Measurements from ENCODE around the gene C19orf85. TPM values are rescaled to one million over a fixed set of nuclear protein-coding genes. Genes with fewer than 3 reads are reported as not detected.

Gene C19orf85
- total RNA-seq, 1 donor from 2014 or later = not detected

DNA sequence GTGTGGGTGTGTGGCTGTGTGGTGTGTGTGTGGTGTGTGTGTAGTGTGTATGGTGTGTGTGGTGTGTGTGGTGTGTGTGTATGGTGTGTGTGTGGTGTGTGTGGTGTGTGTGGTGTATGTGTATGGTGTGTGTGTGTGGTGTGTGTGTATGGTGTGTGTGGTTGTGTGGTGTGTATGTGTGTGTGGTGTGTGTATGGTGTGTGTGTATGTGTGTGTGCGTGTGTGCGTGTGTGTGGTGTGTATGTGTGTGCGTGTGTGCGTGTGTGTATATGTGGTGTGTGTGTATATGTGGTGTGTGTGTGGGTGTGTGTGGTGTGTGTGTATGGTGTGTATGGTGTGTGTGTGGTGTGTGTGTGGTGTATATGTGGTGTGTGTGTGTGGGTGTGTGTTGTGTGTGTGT, 29.5 kb downstream of the C19orf85 start:
- H3K4me3 Mint-ChIP-seq (ENCODE audit: unreplicated experiment) = no peak overlapping the region
- H3K27ac Mint-ChIP-seq (ENCODE audit: unreplicated experiment) = no peak overlapping the region
- H3K9me3 Mint-ChIP-seq (ENCODE audit: unreplicated experiment) = no peaks in the 10 kb centered on the region
- peaks cover 15% of the 10 kb centered on the region for H3K27me3 Mint-ChIP-seq (ENCODE audit: unreplicated experiment)
- H3K4me1 Mint-ChIP-seq (ENCODE audit: unreplicated experiment) = no peaks in the 10 kb centered on the region
- DNase-seq (ENCODE audit: extremely low spot score, unreplicated experiment) = no peak
- no peaks in the 10 kb centered on the region for H3K36me3 Mint-ChIP-seq (ENCODE audit: unreplicated experiment)
- TF ChIP-seq, protein P1, sequence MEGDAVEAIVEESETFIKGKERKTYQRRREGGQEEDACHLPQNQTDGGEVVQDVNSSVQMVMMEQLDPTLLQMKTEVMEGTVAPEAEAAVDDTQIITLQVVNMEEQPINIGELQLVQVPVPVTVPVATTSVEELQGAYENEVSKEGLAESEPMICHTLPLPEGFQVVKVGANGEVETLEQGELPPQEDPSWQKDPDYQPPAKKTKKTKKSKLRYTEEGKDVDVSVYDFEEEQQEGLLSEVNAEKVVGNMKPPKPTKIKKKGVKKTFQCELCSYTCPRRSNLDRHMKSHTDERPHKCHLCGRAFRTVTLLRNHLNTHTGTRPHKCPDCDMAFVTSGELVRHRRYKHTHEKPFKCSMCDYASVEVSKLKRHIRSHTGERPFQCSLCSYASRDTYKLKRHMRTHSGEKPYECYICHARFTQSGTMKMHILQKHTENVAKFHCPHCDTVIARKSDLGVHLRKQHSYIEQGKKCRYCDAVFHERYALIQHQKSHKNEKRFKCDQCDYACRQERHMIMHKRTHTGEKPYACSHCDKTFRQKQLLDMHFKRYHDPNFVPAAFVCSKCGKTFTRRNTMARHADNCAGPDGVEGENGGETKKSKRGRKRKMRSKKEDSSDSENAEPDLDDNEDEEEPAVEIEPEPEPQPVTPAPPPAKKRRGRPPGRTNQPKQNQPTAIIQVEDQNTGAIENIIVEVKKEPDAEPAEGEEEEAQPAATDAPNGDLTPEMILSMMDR (IDR thresholded peaks at IDR 0.05) = no peak

DNA sequence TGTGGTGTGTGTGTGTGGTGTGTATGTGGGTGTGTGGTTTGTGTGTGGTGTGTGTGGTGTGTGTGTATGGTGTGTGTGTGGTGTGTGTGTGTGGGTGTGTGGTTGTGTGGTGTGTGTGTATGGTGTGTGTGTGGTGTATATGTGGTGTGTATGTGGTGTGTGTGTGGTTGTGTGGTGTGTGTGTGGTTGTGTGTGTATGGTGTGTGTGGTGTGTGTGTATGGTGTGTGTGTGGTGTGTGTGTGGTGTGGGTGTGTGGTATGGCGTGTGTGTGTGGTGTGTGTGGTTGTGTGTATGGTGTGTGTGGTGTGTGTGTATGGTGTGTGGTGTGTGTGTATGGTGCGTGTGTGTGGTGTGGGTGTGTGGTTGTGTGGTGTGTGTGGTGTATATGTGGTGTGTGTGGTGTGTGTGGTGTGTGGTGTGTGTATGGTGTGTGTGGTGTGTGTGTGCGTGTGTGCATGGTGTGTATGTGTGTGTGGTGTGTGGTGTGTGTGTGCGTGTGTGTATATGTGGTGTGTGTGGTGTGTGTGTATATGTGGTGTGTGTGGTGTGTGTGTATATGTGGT, 30.1 kb downstream of the C19orf85 start:
- TF ChIP-seq, protein P1 (IDR thresholded peaks at IDR 0.05) = no peak
- Mint-ChIP-seq H3K4me1 (ENCODE audit: unreplicated experiment) (no peaks in the 10 kb centered on the region), H3K4me3 (ENCODE audit: unreplicated experiment) (no peak overlapping the region), H3K36me3 (ENCODE audit: unreplicated experiment) (no peaks in the 10 kb centered on the region), H3K27me3 (ENCODE audit: unreplicated experiment) (peaks cover 10% of the 10 kb centered on the region), H3K27ac (ENCODE audit: unreplicated experiment) (no peak overlapping the region), H3K9me3 (ENCODE audit: unreplicated experiment) (no peaks in the 10 kb centered on the region)
- DNase-seq (ENCODE audit: extremely low spot score, unreplicated experiment) = no peak

DNA sequence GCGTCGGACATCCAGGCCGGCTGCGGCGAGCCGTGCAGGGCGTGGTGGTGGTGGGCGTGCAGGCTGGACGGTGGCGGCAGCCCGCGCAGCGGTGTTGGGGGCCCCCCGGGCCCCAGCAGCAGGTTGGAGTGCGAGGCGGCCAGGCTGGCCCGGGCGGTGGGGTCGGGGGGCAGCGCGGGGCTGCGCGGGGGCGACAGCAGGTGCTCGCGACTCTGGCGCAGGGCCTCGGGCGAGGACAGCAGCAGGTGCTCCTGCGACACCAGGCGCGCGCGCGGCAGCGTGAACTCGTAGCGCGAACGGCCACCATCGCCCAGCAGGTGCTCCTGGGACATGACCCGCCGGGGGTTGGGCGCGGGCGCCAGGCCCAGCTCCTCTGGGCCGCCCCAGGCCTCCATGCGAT, 31.3 kb downstream of the C19orf85 start:
- H3K27ac Mint-ChIP-seq (ENCODE audit: unreplicated experiment) = no peak overlapping the region
- TF ChIP-seq, protein P1 (IDR thresholded peaks at IDR 0.05) = no peak

DNA sequence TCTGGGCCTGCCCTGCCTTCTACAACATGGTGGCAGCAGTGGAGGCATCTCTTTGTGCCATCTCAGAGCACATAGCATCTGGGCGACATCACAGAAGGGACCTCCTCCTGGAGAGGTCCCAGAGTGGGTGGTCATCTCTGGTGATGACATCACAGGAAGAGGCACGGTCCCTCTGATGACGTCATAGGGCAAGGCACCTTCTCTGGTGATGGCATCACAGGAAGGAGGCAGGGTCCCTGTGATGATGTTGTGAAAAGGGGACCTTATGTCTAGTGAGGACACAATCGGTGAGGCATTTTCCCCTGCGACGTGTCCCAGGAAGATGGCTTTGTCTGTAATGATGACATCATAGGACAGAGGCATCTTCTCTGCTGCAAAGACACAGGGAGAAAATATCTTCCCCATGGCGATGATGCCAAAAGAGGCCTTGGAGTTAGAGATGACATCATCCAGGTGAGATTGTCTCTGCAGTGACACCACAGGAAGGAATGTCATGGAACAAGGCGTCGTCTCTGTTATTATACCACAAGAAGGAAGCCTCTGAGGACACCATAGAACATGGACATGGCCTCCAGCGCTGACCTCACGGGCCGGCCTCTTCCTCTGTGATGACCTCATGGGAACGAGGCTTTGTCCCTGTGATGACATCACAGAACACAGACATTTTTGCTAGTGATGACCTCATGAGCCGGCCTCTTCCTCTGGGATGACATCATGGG, 32.2 kb downstream of the C19orf85 start:
- Mint-ChIP-seq H3K27me3 (ENCODE audit: unreplicated experiment) (peaks cover 3% of the 10 kb centered on the region), H3K4me3 (ENCODE audit: unreplicated experiment) (no peak overlapping the region)
- no peak for DNase-seq (ENCODE audit: extremely low spot score, unreplicated experiment)

More for the DNA sequence above, 31.3 kb downstream of the C19orf85 start:
- Mint-ChIP-seq H3K27me3 (ENCODE audit: unreplicated experiment) (peaks cover 3% of the 10 kb centered on the region), H3K9me3 (ENCODE audit: unreplicated experiment) (no peaks in the 10 kb centered on the region), H3K4me1 (ENCODE audit: unreplicated experiment) (no peaks in the 10 kb centered on the region), H3K36me3 (ENCODE audit: unreplicated experiment) (no peaks in the 10 kb centered on the region), H3K4me3 (ENCODE audit: unreplicated experiment) (no peak overlapping the region)
- no peak for DNase-seq (ENCODE audit: extremely low spot score, unreplicated experiment)

DNA sequence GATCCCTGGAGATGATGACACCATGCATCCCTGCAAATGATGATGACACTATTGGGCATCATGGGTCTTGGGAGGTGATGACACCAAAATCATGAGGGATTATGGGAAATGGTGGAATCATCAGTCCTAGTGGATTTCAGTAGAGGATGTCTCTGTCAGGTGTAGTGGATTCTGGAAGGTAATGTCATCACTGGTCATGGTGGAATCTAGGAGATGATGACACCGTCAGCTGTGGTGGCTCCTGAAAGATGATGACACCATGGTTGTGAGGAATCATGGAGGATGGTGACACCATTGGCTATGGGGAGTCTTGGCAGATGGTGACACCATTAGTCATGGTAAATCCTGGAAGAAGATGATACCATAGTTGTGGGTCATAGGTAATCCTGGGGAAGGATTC, 33.4 kb downstream of the C19orf85 start:
- Mint-ChIP-seq H3K27me3 (ENCODE audit: unreplicated experiment) (peaks cover 3% of the 10 kb centered on the region), H3K9me3 (ENCODE audit: unreplicated experiment) (no peaks in the 10 kb centered on the region), H3K4me1 (ENCODE audit: unreplicated experiment) (no peaks in the 10 kb centered on the region), H3K27ac (ENCODE audit: unreplicated experiment) (no peak overlapping the region), H3K36me3 (ENCODE audit: unreplicated experiment) (no peaks in the 10 kb centered on the region), H3K4me3 (ENCODE audit: unreplicated experiment) (no peak overlapping the region)
- no peak for DNase-seq (ENCODE audit: extremely low spot score, unreplicated experiment)
- TF ChIP-seq, protein P1 (IDR thresholded peaks at IDR 0.05) = no peak

More for the DNA sequence above, 32.2 kb downstream of the C19orf85 start:
- Mint-ChIP-seq H3K4me1 (ENCODE audit: unreplicated experiment) (no peaks in the 10 kb centered on the region), H3K27ac (ENCODE audit: unreplicated experiment) (no peak overlapping the region), H3K36me3 (ENCODE audit: unreplicated experiment) (no peaks in the 10 kb centered on the region), H3K9me3 (ENCODE audit: unreplicated experiment) (no peaks in the 10 kb centered on the region)
- TF ChIP-seq, protein P1 (IDR thresholded peaks at IDR 0.05) = no peak
